Psoas muscle (tissue), 8 donors: Measurements from ENCODE around the gene OLIG2. TPM values are rescaled to one million over a fixed set of nuclear protein-coding genes. Genes with fewer than 3 reads are reported as not detected.
A peak's percentile ranks its signal among the peaks of the same experiment; 100 is the strongest.

ENCODE experiments used
- ATAC-seq, 4 donors: fragments of 200-7000 bp; cut with Tn5 transposase; one replicate each; pipeline ENCODE4 v1.9.1; 2020; ENCODE audit warnings: moderate library complexity in 3 of 4, mild to moderate bottlenecking in 2 of 4
- DNase-seq, 2 donors: peaks; one replicate each; pipeline ENCODE4 v3.0.0-alpha.2; 2020
- H3K27ac ChIP-seq: fragments of 200-600 bp; one replicate; pipeline ENCODE4 v1.8.0; 2022
- H3K27me3 ChIP-seq, 3 donors: fragments of 200-600 bp in 1 of 3; one replicate each; pipeline versions ENCODE4 v1.6.1 to v1.8.0; 2013 to 2022; ENCODE audit warnings: low read length in 2 of 3, mild to moderate bottlenecking in 2 of 3, moderate library complexity in 1 of 3; ENCODE audit not compliant: insufficient read depth in 3 of 3
- H3K36me3 ChIP-seq, 2 donors: fragments of 200-600 bp in 1 of 2; one replicate each; pipeline versions ENCODE4 v1.6.1 to v1.8.0; 2013 to 2022; ENCODE audit warnings: low read depth in 1 of 2, mild to moderate bottlenecking in 1 of 2, moderate library complexity in 1 of 2; ENCODE audit not compliant: insufficient read depth in 1 of 2
- H3K4me1 ChIP-seq: fragments of 200-600 bp; one replicate; pipeline ENCODE4 v1.8.0; 2022
- H3K4me3 ChIP-seq: fragments of 200-600 bp; one replicate; pipeline ENCODE4 v1.8.0; 2022; ENCODE audit warnings: mild to moderate bottlenecking
- H3K9me3 ChIP-seq: fragments of 200-600 bp; one replicate; pipeline ENCODE4 v1.8.0; 2022
- WGBS, 3 donors: extraction: QIAGEN DNeasy Blood & Tissue Kit; methylation state at CpG; one replicate each; pipeline versions ENCODE4 v1.1.6 to v1.1.7; 2013; 5-methylcytosine and 5-hydroxymethylcytosine counted together
- intact Hi-C, 2 donors: fragments of 100-400 bp; cut with DNase I; formaldehyde crosslinking; loops; one replicate each; pipeline versions ENCODE4 v1.11.0 to v1.14.2; 2022
- polyA plus RNA-seq, 3 donors: library from polyadenylated mRNA; stranded (reverse); fragments of 200-250 nt; gene quantifications; one replicate each; pipeline ENCODE4 v1.2.3, GENCODE V29; 2013
- total RNA-seq, 4 donors: library from RNA; stranded (reverse); fragmentation: NEBNext Ultra II Directional in 2 of 4; extraction: Animal tissue kit (Norgen Biotek cat#: 25700) in 2 of 4; gene quantifications; one replicate each; pipeline versions ENCODE4 v1.2.1 to v1.2.4, GENCODE V29; 2021 to 2023
- TF ChIP-seq, protein P1 (sequence below): fragments of 200-600 bp; IDR thresholded peaks from one replicate; pipeline ENCODE4 v1.8.0; 2022; ENCODE audit warnings: antibody characterized with exemption
- donor health status: healthy with polysubstance abuse.
- donor health status: DM: no; HTN: no; CAD: no; lungs with moderate emphysema.
- donor health status: Bipolar disorder and iron deficiency.
- donor health status: healthy.
- donor health status: DM: yes; HTN: yes; CAD: no.
- donor health status: DM: no; HTN: no; CAD: no.
- donor health status: DM: no; HTN: no; CAD: no.
- donor health status: DM: yes; HTN: yes; CAD: no.

Gene OLIG2
- total and polyA plus RNA-seq, 7 donors, result 0.03 to 0.22 (median 0.15) TPM; not detected in 3

DNA sequence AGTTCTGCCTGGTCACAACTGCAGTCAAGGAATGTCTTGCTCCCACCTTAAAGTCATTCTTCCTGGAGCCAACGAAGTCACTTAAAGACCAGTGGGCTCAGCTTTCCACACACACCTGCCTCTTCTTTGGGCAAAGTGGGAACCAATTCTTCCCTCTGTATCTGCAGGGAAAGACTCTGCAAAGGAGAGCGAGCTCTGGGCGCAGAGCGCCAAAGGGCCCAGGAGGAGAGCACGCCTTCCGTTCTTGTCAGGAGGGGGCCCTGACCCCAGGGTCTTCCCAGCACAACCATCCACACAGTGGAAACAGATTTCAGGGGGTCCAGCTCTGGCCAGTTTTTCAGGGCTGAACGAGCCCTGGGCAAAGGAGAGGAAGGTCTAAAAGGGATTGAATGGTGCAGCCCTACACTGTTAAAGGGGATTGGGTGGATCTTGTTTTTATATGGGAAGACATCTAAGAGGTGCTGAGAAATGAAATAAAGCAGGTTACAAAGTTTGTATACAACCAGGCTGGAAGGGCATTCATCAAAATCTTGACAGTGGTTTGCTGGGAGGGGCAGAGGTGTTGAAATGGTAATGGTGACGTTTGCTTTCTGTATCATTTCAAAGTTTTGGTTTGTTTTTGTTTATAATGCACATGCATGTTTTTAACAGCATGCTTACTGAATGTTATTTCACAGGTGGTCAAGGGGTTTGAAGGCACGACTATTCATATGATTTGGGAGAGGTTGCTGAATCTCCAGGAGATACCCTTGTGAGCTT lies 6.8 kb upstream of the OLIG2 start:
- peaks cover 21% of the 10 kb centered on the region for H3K4me1 ChIP-seq
- H3K27ac ChIP-seq, result no peak overlapping the region
- no peak for ATAC-seq
- H3K36me3 ChIP-seq, result no peaks in the 10 kb centered on the region
- H3K9me3 ChIP-seq, result no peaks in the 10 kb centered on the region
- peaks cover 0 to 85% (median 39%) of the 10 kb centered on the region in 3 donors for H3K27me3 ChIP-seq
- WGBS, 3 donors, result 26 to 52% (median 44%) methylated on average over 9 of the region's 9 CpGs
- no peak overlapping the region for H3K4me3 ChIP-seq
- TF ChIP-seq, protein P1, sequence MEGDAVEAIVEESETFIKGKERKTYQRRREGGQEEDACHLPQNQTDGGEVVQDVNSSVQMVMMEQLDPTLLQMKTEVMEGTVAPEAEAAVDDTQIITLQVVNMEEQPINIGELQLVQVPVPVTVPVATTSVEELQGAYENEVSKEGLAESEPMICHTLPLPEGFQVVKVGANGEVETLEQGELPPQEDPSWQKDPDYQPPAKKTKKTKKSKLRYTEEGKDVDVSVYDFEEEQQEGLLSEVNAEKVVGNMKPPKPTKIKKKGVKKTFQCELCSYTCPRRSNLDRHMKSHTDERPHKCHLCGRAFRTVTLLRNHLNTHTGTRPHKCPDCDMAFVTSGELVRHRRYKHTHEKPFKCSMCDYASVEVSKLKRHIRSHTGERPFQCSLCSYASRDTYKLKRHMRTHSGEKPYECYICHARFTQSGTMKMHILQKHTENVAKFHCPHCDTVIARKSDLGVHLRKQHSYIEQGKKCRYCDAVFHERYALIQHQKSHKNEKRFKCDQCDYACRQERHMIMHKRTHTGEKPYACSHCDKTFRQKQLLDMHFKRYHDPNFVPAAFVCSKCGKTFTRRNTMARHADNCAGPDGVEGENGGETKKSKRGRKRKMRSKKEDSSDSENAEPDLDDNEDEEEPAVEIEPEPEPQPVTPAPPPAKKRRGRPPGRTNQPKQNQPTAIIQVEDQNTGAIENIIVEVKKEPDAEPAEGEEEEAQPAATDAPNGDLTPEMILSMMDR, result no peak
- no peak for DNase-seq
- intact Hi-C loops, result loop anchor here in 1 of 2 donors (5.0 kb wide), 1 partner anchor 48 kb away; no protein-coding TSS in a partner anchor

DNA sequence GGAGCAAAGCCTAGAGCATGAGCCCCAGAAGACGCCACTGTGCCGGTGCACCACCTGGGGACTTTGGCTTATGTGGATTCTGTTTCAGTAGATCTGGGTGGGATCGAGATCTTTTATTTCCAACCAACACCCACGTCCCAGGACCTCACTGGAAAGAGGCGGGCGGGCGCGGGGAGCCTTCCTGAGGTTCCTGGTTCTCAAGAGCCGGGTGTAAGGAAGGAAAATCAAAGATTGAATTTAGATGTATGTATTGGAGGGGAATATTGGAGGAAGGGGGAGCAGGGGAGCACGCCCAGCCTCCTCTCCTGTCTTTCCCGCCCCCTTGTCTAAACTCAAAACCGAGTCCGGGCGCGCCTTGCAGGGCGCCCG lies 6.2 kb upstream of the OLIG2 start:
- DNase-seq, result no peak
- TF ChIP-seq, protein P1, result no peak
- WGBS, 3 donors, result 15 to 24% (median 19%) methylated on average over 17 of the region's 17 CpGs
- H3K4me3 ChIP-seq, result no peak overlapping the region
- intact Hi-C loops, result loop anchor here in 1 of 2 donors (5.0 kb wide), 1 partner anchor 48 kb away; no protein-coding TSS in a partner anchor
- no peak overlapping the region for H3K27ac ChIP-seq
- peaks cover 24% of the 10 kb centered on the region for H3K4me1 ChIP-seq
- peaks cover 0 to 85% (median 37%) of the 10 kb centered on the region in 3 donors for H3K27me3 ChIP-seq
- no peaks in the 10 kb centered on the region for H3K9me3 ChIP-seq
- no peaks in the 10 kb centered on the region for H3K36me3 ChIP-seq
- ATAC-seq, result no peak

DNA sequence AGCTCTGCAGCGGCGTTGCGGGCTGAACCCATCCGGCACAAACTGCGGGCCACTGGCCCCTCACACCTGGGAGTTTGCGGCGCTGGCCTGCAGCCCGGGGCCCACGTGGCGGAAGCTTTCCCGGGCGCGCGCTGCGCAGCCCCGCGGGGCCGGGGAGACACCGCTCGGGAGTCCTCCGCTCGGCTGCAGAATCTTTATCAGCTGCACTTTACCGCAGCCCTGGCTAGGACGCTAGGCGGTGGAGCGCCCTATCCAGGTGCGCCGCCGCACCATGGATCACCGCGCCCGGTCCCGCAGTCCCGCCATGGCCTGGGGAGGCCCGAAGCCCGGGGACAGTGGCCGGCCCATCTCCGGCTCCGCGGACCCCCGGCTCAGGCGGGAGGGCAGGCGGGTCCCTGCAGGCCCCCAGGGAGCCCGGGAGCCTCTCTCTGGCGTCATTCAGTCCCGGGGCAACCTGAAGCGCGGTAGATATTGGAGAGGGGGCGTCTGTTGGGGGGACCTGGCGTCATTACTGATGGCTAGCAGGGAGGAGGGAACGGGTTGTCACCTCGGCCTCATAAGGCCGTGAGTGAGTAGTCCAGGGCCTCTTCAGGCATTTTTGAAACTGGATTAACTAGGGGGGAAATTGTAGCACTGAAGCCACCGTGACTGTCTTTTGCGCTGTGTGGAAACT lies 5.7 kb upstream of the OLIG2 start:
- H3K4me3 ChIP-seq, result peak overlapping the region; percentile 38
- peaks cover 24% of the 10 kb centered on the region for H3K4me1 ChIP-seq
- DNase-seq (no peak), ATAC-seq (peak in 1 of 4 donors; percentile 32)
- H3K9me3 ChIP-seq, result no peaks in the 10 kb centered on the region
- no peaks in the 10 kb centered on the region for H3K36me3 ChIP-seq
- peaks cover 0 to 89% (median 40%) of the 10 kb centered on the region in 3 donors for H3K27me3 ChIP-seq
- no peak overlapping the region for H3K27ac ChIP-seq
- 1 to 7% (median 5%) methylated on average over 51 to 55 of the region's 55 CpGs for WGBS, 3 donors
- TF ChIP-seq, protein P1, result no peak
- intact Hi-C loops, result loop anchor here in 1 of 2 donors (5.0 kb wide), 1 partner anchor 47 kb away; no protein-coding TSS in a partner anchor

DNA sequence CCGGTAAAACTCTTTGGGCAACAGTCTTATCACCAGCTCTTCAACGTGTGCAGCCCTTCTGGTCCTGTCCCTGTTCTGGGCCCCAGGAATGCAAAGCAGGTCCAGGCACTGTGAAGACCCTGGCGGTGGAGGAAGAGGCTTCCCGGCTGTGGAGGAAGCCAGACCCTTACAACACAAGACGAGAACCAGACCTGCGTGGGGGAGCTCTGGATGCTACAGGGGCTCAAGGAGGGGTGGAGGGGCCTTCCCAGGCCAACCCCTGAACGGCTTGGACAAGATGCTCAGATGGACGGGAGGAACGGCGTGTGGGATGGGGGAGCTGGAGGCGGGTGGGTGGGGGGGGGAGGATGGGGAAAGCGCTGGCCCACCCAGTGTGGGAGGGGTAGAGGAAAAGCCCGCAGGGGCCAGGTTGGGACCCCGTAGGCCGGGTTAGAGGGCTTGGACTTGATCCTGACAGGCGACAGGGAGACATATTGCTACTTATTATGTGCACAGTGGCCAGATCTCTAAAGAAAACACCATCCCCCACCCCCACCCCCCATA lies 5.1 kb upstream of the OLIG2 start:
- Histone ChIP-seq H3K4me3 (no peak overlapping the region), H3K27ac (no peak overlapping the region), H3K4me1 (peaks cover 24% of the 10 kb centered on the region), H3K27me3 (peaks cover 0 to 95% (median 44%) of the 10 kb centered on the region in 3 donors), H3K36me3 (no peaks in the 10 kb centered on the region), H3K9me3 (no peaks in the 10 kb centered on the region)
- no peak for DNase-seq
- 24 to 31% (median 30%) methylated on average over 14 to 16 of the region's 16 CpGs for WGBS, 3 donors
- no peak for ATAC-seq
- TF ChIP-seq, protein P1, result no peak
- intact Hi-C loops, result no loop called here
